Measurements from ENCODE around the gene INHBB. TPM values are rescaled to one million over a fixed set of nuclear protein-coding genes. Genes with fewer than 3 reads are reported as not detected.

The INHBB gene
- total RNA-seq, 2 donors from 2014 or later = 3.6 to 7.9 TPM

DNA sequence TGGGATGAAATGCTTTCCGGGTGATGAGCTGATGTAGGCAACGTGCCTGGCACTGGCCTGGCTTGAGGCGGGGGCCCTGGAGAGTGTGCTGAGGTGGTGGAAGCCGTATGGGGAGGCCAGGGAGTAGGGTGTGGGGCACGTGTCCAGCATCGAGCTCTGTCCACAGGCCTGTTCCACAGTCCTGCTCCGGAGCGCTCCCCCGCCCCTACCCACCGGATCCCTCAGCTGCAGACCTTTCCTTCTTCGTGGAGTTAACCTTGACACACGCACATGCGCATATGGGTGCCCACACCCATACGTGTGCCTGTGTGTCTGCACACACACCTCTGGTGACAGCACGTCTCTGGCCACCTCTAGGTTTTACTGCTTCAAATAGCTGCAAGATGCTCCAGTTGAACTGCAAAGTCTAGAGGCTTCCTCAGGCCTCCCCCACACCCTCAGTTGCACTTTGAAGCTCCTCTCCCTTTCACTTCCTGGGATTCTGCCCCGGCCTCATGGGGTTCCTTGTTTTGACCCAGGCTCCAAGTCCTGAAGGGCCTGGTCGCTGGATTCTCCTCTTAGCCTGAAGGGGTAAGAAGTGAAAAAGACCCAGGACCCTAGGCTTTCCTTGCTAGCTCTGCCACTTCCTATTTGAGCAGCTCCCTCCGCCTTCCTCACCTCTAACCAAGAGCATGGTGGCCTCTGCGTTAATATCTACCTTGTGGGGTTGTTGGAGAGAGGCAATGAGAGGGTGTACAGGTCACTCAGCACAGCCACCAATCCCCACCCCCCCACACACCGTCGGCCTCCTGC lies 49.5 kb downstream of the INHBB start:
- intact Hi-C loops (cut with DNase I) = loop anchor here (5.0 kb wide), 1 partner anchor 587 kb away; no protein-coding TSS in a partner anchor
- Histone ChIP-seq H3K36me3 (replicated peaks in 1 of 2; ENCODE audit: insufficient read depth in 1 of 2, low read depth in 2 of 2) (no peaks in the 10 kb centered on the region), H3K4me3 (no peak overlapping the region), H3K9me3 (no peaks in the 10 kb centered on the region), H3K27me3 (no peaks in the 10 kb centered on the region), H3K27ac (no peak overlapping the region), H3K4me1 (no peaks in the 10 kb centered on the region)
- no peak for DNase-seq
- TF ChIP-seq POLR2A (IDR thresholded peaks at IDR 0.05) = no peak
- TF ChIP-seq, protein P1, sequence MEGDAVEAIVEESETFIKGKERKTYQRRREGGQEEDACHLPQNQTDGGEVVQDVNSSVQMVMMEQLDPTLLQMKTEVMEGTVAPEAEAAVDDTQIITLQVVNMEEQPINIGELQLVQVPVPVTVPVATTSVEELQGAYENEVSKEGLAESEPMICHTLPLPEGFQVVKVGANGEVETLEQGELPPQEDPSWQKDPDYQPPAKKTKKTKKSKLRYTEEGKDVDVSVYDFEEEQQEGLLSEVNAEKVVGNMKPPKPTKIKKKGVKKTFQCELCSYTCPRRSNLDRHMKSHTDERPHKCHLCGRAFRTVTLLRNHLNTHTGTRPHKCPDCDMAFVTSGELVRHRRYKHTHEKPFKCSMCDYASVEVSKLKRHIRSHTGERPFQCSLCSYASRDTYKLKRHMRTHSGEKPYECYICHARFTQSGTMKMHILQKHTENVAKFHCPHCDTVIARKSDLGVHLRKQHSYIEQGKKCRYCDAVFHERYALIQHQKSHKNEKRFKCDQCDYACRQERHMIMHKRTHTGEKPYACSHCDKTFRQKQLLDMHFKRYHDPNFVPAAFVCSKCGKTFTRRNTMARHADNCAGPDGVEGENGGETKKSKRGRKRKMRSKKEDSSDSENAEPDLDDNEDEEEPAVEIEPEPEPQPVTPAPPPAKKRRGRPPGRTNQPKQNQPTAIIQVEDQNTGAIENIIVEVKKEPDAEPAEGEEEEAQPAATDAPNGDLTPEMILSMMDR (IDR thresholded peaks at IDR 0.05) = no peak
- WGBS, 2 donors = 75 to 80% methylated on average over 19 to 21 of the region's 21 CpGs
- ATAC-seq = peak; percentile 40

DNA sequence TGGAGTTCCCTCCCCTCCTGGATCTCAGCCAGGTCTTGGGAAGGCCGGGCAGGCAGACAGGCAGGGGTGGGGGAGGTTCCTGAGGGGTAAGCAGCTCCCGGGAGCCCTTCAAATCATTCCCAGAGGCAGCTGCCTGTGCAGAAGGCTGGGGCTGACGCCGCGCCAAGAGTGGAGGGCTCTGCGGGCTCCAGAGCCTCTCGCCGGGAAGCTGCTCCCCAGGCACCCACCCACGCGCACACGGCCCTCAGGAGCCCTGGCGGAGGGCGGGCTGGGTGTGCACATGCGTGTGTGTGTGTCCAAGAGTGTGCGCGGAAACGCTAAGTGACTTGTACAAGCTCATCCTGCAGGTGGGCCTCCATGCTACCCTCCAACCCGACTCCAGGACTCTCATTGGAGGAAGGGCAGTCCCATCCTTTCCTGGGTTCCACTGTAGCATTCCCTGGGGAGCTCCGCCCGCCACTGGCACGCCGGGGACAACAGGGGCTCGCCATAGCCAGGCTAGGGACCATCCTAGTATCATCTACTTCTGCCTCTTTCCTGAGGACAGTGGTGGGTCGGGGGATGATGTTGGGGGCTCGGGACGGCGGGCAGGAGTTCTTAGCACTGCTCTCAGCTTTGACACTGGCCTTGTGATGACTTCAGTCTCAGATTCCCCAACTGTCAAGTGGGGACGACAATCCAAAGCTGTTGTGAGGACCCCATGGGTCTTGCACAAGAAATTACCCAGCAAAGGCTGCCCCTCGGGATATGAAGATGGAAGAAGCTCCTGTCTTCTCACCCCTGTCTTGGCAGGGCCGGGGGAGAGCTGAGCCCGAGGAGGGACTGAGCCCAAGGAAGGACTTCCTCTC lies 50.3 kb downstream of the INHBB start:
- Histone ChIP-seq H3K36me3 (replicated peaks in 1 of 2; ENCODE audit: insufficient read depth in 1 of 2, low read depth in 2 of 2) (no peaks in the 10 kb centered on the region), H3K4me3 (no peak overlapping the region), H3K9me3 (no peaks in the 10 kb centered on the region), H3K4me1 (no peaks in the 10 kb centered on the region), H3K27ac (no peak overlapping the region), H3K27me3 (no peaks in the 10 kb centered on the region)
- ATAC-seq (no peak), DNase-seq (peak; percentile 22 to 50 (median 30))
- WGBS, 2 donors = 37 to 56% methylated on average over 13 to 31 of the region's 31 CpGs
- intact Hi-C loops (cut with DNase I) = loop anchor here (5.0 kb wide), 1 partner anchor 586 kb away; no protein-coding TSS in a partner anchor
- TF ChIP-seq, protein P1 (IDR thresholded peaks at IDR 0.05) = no peak
- TF ChIP-seq POLR2A (IDR thresholded peaks at IDR 0.05) = no peak

GRCh38 chr2:120396861-120397811 lies 51.2 kb downstream of the INHBB start:
- H3K36me3 ChIP-seq (replicated peaks in 1 of 2; ENCODE audit: insufficient read depth in 1 of 2, low read depth in 2 of 2) = no peaks in the 10 kb centered on the region
- 65 to 68% methylated on average over 21 to 24 of the region's 25 CpGs for WGBS, 2 donors
- no peak for ATAC-seq
- H3K4me1 ChIP-seq = no peaks in the 10 kb centered on the region
- DNase-seq = no peak
- no peak overlapping the region for H3K4me3 ChIP-seq
- no peaks in the 10 kb centered on the region for H3K27me3 ChIP-seq
- H3K9me3 ChIP-seq = no peaks in the 10 kb centered on the region
- TF ChIP-seq, protein P1 (IDR thresholded peaks at IDR 0.05) = no peak
- no peak for TF ChIP-seq POLR2A (IDR thresholded peaks at IDR 0.05)
- H3K27ac ChIP-seq = no peak overlapping the region
- intact Hi-C loops (cut with DNase I) = loop anchor here (5.0 kb wide), 1 partner anchor 585 kb away; no protein-coding TSS in a partner anchor
